SK-N-SH (cell line): Measurements from ENCODE around the gene HOXB7.

ENCODE experiments used
- CTCF ChIP-seq: fragments of 200-600 bp; sonication (generic); IDR thresholded peaks from 2 replicates; pipeline ENCODE4 v1.6.1; 2017; ENCODE audit warnings: antibody characterized with exemption, mild to moderate bottlenecking, moderate library complexity
- EP300 ChIP-seq, 2 experiments: IDR thresholded peaks; 2 replicates each; pipeline versions ENCODE4 v1.4.0 to v1.6.1; 2012; ENCODE audit warnings: borderline replicate concordance in 1 of 2, low read depth in 1 of 2, low read length in 1 of 2
- FOXJ3 ChIP-seq: sonication (generic); formaldehyde crosslinking; IDR thresholded peaks from 2 replicates; pipeline ENCODE4 v1.5.1; 2020; ENCODE audit warnings: mild to moderate bottlenecking, missing genetic modification reagents
- JUND ChIP-seq: IDR thresholded peaks from 2 replicates; pipeline ENCODE4 v1.4.0; 2012
- MAX ChIP-seq: IDR thresholded peaks from 2 replicates; pipeline ENCODE4 v1.4.0; 2012; ENCODE audit warnings: low read depth
- PBX3 ChIP-seq: IDR thresholded peaks from 2 replicates; pipeline ENCODE4; 2012
- POLR2AphosphoS5 ChIP-seq: IDR thresholded peaks from 2 replicates; pipeline ENCODE4 v1.6.1; 2012; ENCODE audit warnings: low read depth, low read length
- RFX5 ChIP-seq: IDR thresholded peaks from 2 replicates; pipeline ENCODE4 v1.6.1; 2012; ENCODE audit warnings: mild to moderate bottlenecking, improper control_type of control experiment, low read length
- SMC3 ChIP-seq: IDR thresholded peaks from 2 replicates; pipeline ENCODE4 v1.6.1; 2012; ENCODE audit warnings: low read depth, low read length, improper control_type of control experiment
- TAF1 ChIP-seq: IDR thresholded peaks from 2 replicates; pipeline ENCODE4 v1.6.1; 2012; ENCODE audit warnings: low read depth, mild to moderate bottlenecking, low read length, moderate library complexity, borderline replicate concordance
- TCF12 ChIP-seq: IDR thresholded peaks from 2 replicates; pipeline ENCODE4 v1.4.0; 2012
- YY1 ChIP-seq: IDR thresholded peaks from 2 replicates; pipeline ENCODE4 v1.4.0; 2012; ENCODE audit warnings: low read depth, mild to moderate bottlenecking
- ZBTB33 ChIP-seq: IDR thresholded peaks from 2 replicates; pipeline ENCODE4 v1.4.0; 2012; ENCODE audit warnings: low read depth, borderline replicate concordance

- TF ChIP-seq SMC3 (no peak), CTCF (no peak), TAF1 (no peak), POLR2AphosphoS5 (no peak), ZBTB33 (no peak), YY1 (no peak), PBX3 (no peak), EP300 (IDR thresholded peaks at IDR 0.05; ENCODE audit: borderline replicate concordance in 1 of 2, low read depth in 1 of 2, low read length in 1 of 2) (no peak), RFX5 (no peak), FOXJ3 (CRISPR knock-in tag) (no peak), JUND (no peak), MAX (no peak), TCF12 (no peak)
These were observed 11.5 kb downstream of the HOXB7 start for GRCh38 chr17:48599354-48599753.
